HG02981 (cell line): ENCODE results near the gene RNU5D-1.
A peak's percentile ranks its signal among the peaks of the same experiment; 100 is the strongest.
"Not testable (repeated sequence)": the region's sequence is repeated elsewhere in the genome, so short reads cannot be mapped to it uniquely, and the experiment has no call there.

ENCODE experiments used
- ATAC-seq: cut with Tn5 transposase; IDR thresholded peaks from one replicate; pipeline ENCODE4 v1.9.1; 2021; ENCODE audit warnings: mild to moderate bottlenecking, moderate library complexity; ENCODE audit not compliant: unreplicated experiment

RNU5D-1 gene

GRCh38 chr1:44730741-44731512 lies at the start of gene RNU5D-1:
Gene RNU5D-1, minus strand, starts transcription at chr1:44731170.
- peak; percentile 77 for ATAC-seq

GRCh38 chr1:44780583-44781121 lies 49.7 kb upstream of the RNU5D-1 start:
- ATAC-seq = no peak

- ATAC-seq = no peak
These were observed 48.0 kb upstream of the RNU5D-1 start for GRCh38 chr1:44778705-44779576.

- ATAC-seq = no peak
These were observed 47.1 kb upstream of the RNU5D-1 start for GRCh38 chr1:44777969-44778635.

GRCh38 chr1:44777547-44777946 lies 46.6 kb upstream of the RNU5D-1 start:
- no peak for ATAC-seq

- no peak for ATAC-seq
These were observed 45.7 kb upstream of the RNU5D-1 start for GRCh38 chr1:44776730-44777068.

GRCh38 chr1:44775930-44776729 lies 45.2 kb upstream of the RNU5D-1 start:
- no peak for ATAC-seq

GRCh38 chr1:44775078-44775929 lies 44.3 kb upstream of the RNU5D-1 start, which contains the start of gene RPS8:
Gene RPS8, plus strand, starts transcription at chr1:44775540. Its CDS starts 57 bp downstream, at chr1:44775597.
- ATAC-seq = peak; percentile 65

GRCh38 chr1:44766421-44766820 lies 35.5 kb upstream of the RNU5D-1 start:
- not testable (repeated sequence) for ATAC-seq

- no peak for ATAC-seq
These were observed 29.9 kb upstream of the RNU5D-1 start for GRCh38 chr1:44760876-44761275.

GRCh38 chr1:44759077-44759476 lies 28.1 kb upstream of the RNU5D-1 start:
- ATAC-seq = no peak

- ATAC-seq = no peak
These were observed 26.4 kb upstream of the RNU5D-1 start for GRCh38 chr1:44757420-44757819.

- no peak for ATAC-seq
These were observed 16.9 kb upstream of the RNU5D-1 start for GRCh38 chr1:44747878-44748277.

GRCh38 chr1:44743211-44743610 lies 12.2 kb upstream of the RNU5D-1 start:
- ATAC-seq = no peak

GRCh38 chr1:44740179-44740617 lies 9.2 kb upstream of the RNU5D-1 start:
- no peak for ATAC-seq

GRCh38 chr1:44739307-44740178 lies 8.6 kb upstream of the RNU5D-1 start, which contains the start of gene KIF2C:
Gene KIF2C, plus strand, starts transcription at chr1:44739837. Its CDS starts 96 bp downstream, at chr1:44739933.
- peak; percentile 96 for ATAC-seq

GRCh38 chr1:44738953-44739306 lies 8.0 kb upstream of the RNU5D-1 start:
- ATAC-seq = not testable (repeated sequence)

GRCh38 chr1:44735992-44736391 lies 5.0 kb upstream of the RNU5D-1 start:
- no peak for ATAC-seq
